ENCODE measurements around the gene NSD1. TPM values are rescaled to one million over a fixed set of nuclear protein-coding genes. Genes with fewer than 3 reads are reported as not detected.

NSD1 gene
- total RNA-seq, 1 donor from 2014 or later: 103 TPM

GRCh38 chr5:177261510-177261909 is 127.9 kb downstream of the NSD1 start:
- no peaks in the 10 kb centered on the region for H3K27me3 Mint-ChIP-seq
- H3K4me1 Mint-ChIP-seq: no peaks in the 10 kb centered on the region
- intact Hi-C loops (cut with micrococcal nuclease): no loop called here
- DNase-seq: no peak
- peaks cover 52% of the 10 kb centered on the region for H3K36me3 Mint-ChIP-seq (ENCODE audit: low read depth)
- no peak overlapping the region for H3K4me3 Mint-ChIP-seq
- no peaks in the 10 kb centered on the region for H3K9me3 Mint-ChIP-seq
- H3K27ac Mint-ChIP-seq: no peak overlapping the region

DNA sequence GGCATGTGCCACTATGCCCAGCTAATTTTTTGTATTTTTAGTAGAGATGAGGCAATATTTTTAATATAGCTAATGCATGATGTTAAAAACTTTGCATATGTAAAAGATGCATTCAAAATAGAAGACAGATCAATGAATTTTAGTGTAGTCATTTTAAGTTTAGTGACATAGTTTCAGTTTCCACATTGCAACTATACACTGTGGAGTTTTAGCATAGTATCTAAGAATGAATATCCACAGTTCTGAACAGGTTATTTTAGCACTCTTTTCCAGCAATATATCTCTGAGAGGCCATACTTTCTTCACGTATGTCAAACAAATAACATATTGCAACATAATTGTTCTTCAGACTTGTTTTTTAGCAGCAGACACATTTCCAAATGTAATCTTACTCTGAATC is 130.6 kb downstream of the NSD1 start:
- Mint-ChIP-seq H3K9me3 (no peaks in the 10 kb centered on the region), H3K27me3 (no peaks in the 10 kb centered on the region), H3K4me1 (peaks cover 2% of the 10 kb centered on the region), H3K27ac (peak overlapping the region; percentile 41), H3K36me3 (ENCODE audit: low read depth) (peaks cover 45% of the 10 kb centered on the region), H3K4me3 (no peak overlapping the region)
- no peak for DNase-seq
- intact Hi-C loops (cut with micrococcal nuclease): no loop called here

- no peak for DNase-seq
- H3K4me1 Mint-ChIP-seq: peaks cover 2% of the 10 kb centered on the region
- H3K9me3 Mint-ChIP-seq: no peaks in the 10 kb centered on the region
- no peak overlapping the region for H3K27ac Mint-ChIP-seq
- no peaks in the 10 kb centered on the region for H3K27me3 Mint-ChIP-seq
- no peak overlapping the region for H3K4me3 Mint-ChIP-seq
- intact Hi-C loops (cut with micrococcal nuclease): no loop called here
- peaks cover 47% of the 10 kb centered on the region for H3K36me3 Mint-ChIP-seq (ENCODE audit: low read depth)
Observed at GRCh38 chr5:177265395-177265794, 131.8 kb downstream of the NSD1 start.

- H3K9me3 Mint-ChIP-seq: no peaks in the 10 kb centered on the region
- H3K4me3 Mint-ChIP-seq: no peak overlapping the region
- intact Hi-C loops (cut with micrococcal nuclease): no loop called here
- no peak overlapping the region for H3K27ac Mint-ChIP-seq
- H3K4me1 Mint-ChIP-seq: peaks cover 5% of the 10 kb centered on the region
- no peak for DNase-seq
- no peaks in the 10 kb centered on the region for H3K27me3 Mint-ChIP-seq
- peaks cover 58% of the 10 kb centered on the region for H3K36me3 Mint-ChIP-seq (ENCODE audit: low read depth)
Observed at GRCh38 chr5:177269232-177269895, 135.8 kb downstream of the NSD1 start.

- DNase-seq: no peak
- Mint-ChIP-seq H3K27ac (no peak overlapping the region), H3K27me3 (no peaks in the 10 kb centered on the region), H3K9me3 (no peaks in the 10 kb centered on the region), H3K4me3 (no peak overlapping the region), H3K36me3 (ENCODE audit: low read depth) (peaks cover 58% of the 10 kb centered on the region), H3K4me1 (peaks cover 5% of the 10 kb centered on the region)
- intact Hi-C loops (cut with micrococcal nuclease): no loop called here
Observed at GRCh38 chr5:177269976-177270375, 136.4 kb downstream of the NSD1 start.

GRCh38 chr5:177270653-177271052 is 137.1 kb downstream of the NSD1 start:
- intact Hi-C loops (cut with micrococcal nuclease): no loop called here
- no peak for DNase-seq
- Mint-ChIP-seq H3K9me3 (no peaks in the 10 kb centered on the region), H3K27me3 (no peaks in the 10 kb centered on the region), H3K36me3 (ENCODE audit: low read depth) (peaks cover 59% of the 10 kb centered on the region), H3K4me1 (peaks cover 5% of the 10 kb centered on the region), H3K27ac (no peak overlapping the region), H3K4me3 (no peak overlapping the region)

DNA sequence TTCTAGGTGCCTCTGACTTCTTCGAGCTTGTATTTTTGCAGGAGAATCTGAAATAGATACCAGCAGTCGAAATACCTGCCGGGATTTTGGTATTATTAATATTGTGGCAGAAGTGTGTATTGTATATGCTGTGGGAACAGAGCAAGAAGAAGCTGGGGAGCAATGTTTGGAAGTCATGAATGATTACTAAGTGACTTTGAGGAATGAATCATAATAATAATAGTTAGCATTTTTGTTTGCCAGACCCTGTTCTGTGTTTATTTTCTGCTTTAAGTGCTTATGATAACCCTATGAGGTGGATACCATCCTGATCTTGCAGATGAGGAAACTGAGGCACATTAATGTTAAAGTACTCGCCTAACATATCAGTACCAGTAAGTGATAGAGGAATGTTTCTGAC is 137.5 kb downstream of the NSD1 start:
- H3K9me3 Mint-ChIP-seq: no peaks in the 10 kb centered on the region
- no peaks in the 10 kb centered on the region for H3K27me3 Mint-ChIP-seq
- DNase-seq: no peak
- no peak overlapping the region for H3K4me3 Mint-ChIP-seq
- intact Hi-C loops (cut with micrococcal nuclease): no loop called here
- peaks cover 60% of the 10 kb centered on the region for H3K36me3 Mint-ChIP-seq (ENCODE audit: low read depth)
- H3K27ac Mint-ChIP-seq: no peak overlapping the region
- H3K4me1 Mint-ChIP-seq: peaks cover 5% of the 10 kb centered on the region

GRCh38 chr5:177275883-177276282 is 142.3 kb downstream of the NSD1 start:
- Mint-ChIP-seq H3K4me3 (no peak overlapping the region), H3K4me1 (peaks cover 15% of the 10 kb centered on the region), H3K27me3 (no peaks in the 10 kb centered on the region), H3K27ac (no peak overlapping the region), H3K9me3 (no peaks in the 10 kb centered on the region), H3K36me3 (ENCODE audit: low read depth) (peaks cover 53% of the 10 kb centered on the region)
- DNase-seq: no peak
- intact Hi-C loops (cut with micrococcal nuclease): no loop called here

- DNase-seq: no peak
- no peaks in the 10 kb centered on the region for H3K9me3 Mint-ChIP-seq
- no peaks in the 10 kb centered on the region for H3K27me3 Mint-ChIP-seq
- peak overlapping the region; percentile 77 for H3K27ac Mint-ChIP-seq
- intact Hi-C loops (cut with micrococcal nuclease): no loop called here
- H3K36me3 Mint-ChIP-seq (ENCODE audit: low read depth): peaks cover 53% of the 10 kb centered on the region
- no peak overlapping the region for H3K4me3 Mint-ChIP-seq
- peaks cover 15% of the 10 kb centered on the region for H3K4me1 Mint-ChIP-seq
Observed at GRCh38 chr5:177276886-177277285, 143.3 kb downstream of the NSD1 start.

GRCh38 chr5:177288191-177288590 is 154.6 kb downstream of the NSD1 start:
- no peaks in the 10 kb centered on the region for H3K27me3 Mint-ChIP-seq
- H3K27ac Mint-ChIP-seq: no peak overlapping the region
- H3K36me3 Mint-ChIP-seq (ENCODE audit: low read depth): peaks cover 47% of the 10 kb centered on the region

GRCh38 chr5:177290816-177291596 is 157.4 kb downstream of the NSD1 start:
- H3K9me3 Mint-ChIP-seq: no peaks in the 10 kb centered on the region
- intact Hi-C loops (cut with micrococcal nuclease): no loop called here
- H3K4me3 Mint-ChIP-seq: no peak overlapping the region
- no peak for DNase-seq
- H3K27me3 Mint-ChIP-seq: no peaks in the 10 kb centered on the region
- H3K36me3 Mint-ChIP-seq (ENCODE audit: low read depth): peaks cover 56% of the 10 kb centered on the region
- no peak overlapping the region for H3K27ac Mint-ChIP-seq
- H3K4me1 Mint-ChIP-seq: peaks cover 10% of the 10 kb centered on the region

More at GRCh38 chr5:177288191-177288590, 154.6 kb downstream of the NSD1 start:
- Mint-ChIP-seq H3K4me1 (peaks cover 2% of the 10 kb centered on the region), H3K9me3 (no peaks in the 10 kb centered on the region), H3K4me3 (no peak overlapping the region)
- intact Hi-C loops (cut with micrococcal nuclease): no loop called here
- DNase-seq: no peak

- Mint-ChIP-seq H3K4me3 (no peak overlapping the region), H3K27ac (no peak overlapping the region), H3K4me1 (peaks cover 15% of the 10 kb centered on the region), H3K9me3 (no peaks in the 10 kb centered on the region), H3K27me3 (no peaks in the 10 kb centered on the region), H3K36me3 (ENCODE audit: low read depth) (peaks cover 58% of the 10 kb centered on the region)
- intact Hi-C loops (cut with micrococcal nuclease): no loop called here
- DNase-seq: no peak
Observed at GRCh38 chr5:177291735-177292134, 158.2 kb downstream of the NSD1 start.

GRCh38 chr5:177293819-177294581 is 160.4 kb downstream of the NSD1 start:
- peaks cover 23% of the 10 kb centered on the region for H3K4me1 Mint-ChIP-seq
- H3K9me3 Mint-ChIP-seq: no peaks in the 10 kb centered on the region
- H3K4me3 Mint-ChIP-seq: no peak overlapping the region
- DNase-seq: no peak
- intact Hi-C loops (cut with micrococcal nuclease): no loop called here
- H3K36me3 Mint-ChIP-seq (ENCODE audit: low read depth): peaks cover 54% of the 10 kb centered on the region
- no peak overlapping the region for H3K27ac Mint-ChIP-seq
- no peaks in the 10 kb centered on the region for H3K27me3 Mint-ChIP-seq

- H3K4me3 Mint-ChIP-seq: no peak overlapping the region
- intact Hi-C loops (cut with micrococcal nuclease): no loop called here
- no peaks in the 10 kb centered on the region for H3K9me3 Mint-ChIP-seq
- H3K27me3 Mint-ChIP-seq: no peaks in the 10 kb centered on the region
- peaks cover 29% of the 10 kb centered on the region for H3K4me1 Mint-ChIP-seq
- peak overlapping the region; percentile 20 for H3K27ac Mint-ChIP-seq
- peaks cover 50% of the 10 kb centered on the region for H3K36me3 Mint-ChIP-seq (ENCODE audit: low read depth)
- no peak for DNase-seq
Observed at GRCh38 chr5:177294632-177295031, 161.1 kb downstream of the NSD1 start.

All from activated CD4-positive, alpha-beta T cell treated with anti-CD3 and anti-CD28 coated beads, Interleukin-2, amount 10 ng/mL, durations not matched to agents 24 days and 14 days (primary cell).